ENCODE results near the gene HDAC3.
"Not testable (repeated sequence)": the region's sequence is repeated elsewhere in the genome, so short reads cannot be mapped to it uniquely, and the experiment has no call there.

HDAC3 gene

DNA sequence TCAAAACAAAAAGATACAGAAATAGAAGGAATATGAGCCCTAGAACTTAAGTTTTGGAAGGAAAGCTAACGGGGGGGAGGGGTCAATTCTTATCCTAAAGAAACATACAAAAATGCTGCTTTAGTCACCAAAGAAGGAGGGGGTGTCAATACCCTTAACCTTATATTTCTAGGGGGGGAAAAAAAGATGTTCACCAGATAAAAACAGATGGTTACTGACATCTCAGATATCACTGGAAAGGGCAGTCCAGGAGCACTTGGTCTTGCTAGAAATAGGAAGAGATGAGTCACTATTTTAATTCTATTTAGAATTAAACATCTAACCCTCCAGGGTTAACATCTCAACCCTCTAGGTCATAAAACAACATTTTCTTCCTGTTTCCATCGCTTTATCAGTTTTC, 19.5 kb downstream of the HDAC3 start:
- no peaks in the 10 kb centered on the region for H3K27me3 ChIP-seq (ENCODE audit: control insufficient read depth in 1 of 2, insufficient read depth in 2 of 2, low read length in 2 of 2)
- peak overlapping the region in 1 of 2 donors; percentile 14 for H3K9ac ChIP-seq (ENCODE audit: low read length in 2 of 2)
- H3K4me1 ChIP-seq (ENCODE audit: control insufficient read depth, insufficient read depth, low read length), result peaks cover 11% of the 10 kb centered on the region
- peak overlapping the region; percentile 33 for H3K27ac ChIP-seq (ENCODE audit: low read length)
- peak overlapping the region in 1 of 2 donors; percentile 77 for H3K4me3 ChIP-seq (ENCODE audit: low read length in 2 of 2)
- peaks cover 10 to 14% of the 10 kb centered on the region in 2 donors for H3K36me3 ChIP-seq (ENCODE audit: control insufficient read depth in 2 of 2, insufficient read depth in 2 of 2, low read length in 2 of 2)
- no peaks in the 10 kb centered on the region for H3K9me3 ChIP-seq (ENCODE audit: control insufficient read depth in 2 of 2, low read length in 2 of 2)

- no peaks in the 10 kb centered on the region for H3K27me3 ChIP-seq (ENCODE audit: control insufficient read depth in 1 of 2, insufficient read depth in 2 of 2, low read length in 2 of 2)
- H3K9ac ChIP-seq (ENCODE audit: low read length in 2 of 2), result no peak overlapping the region
- no peak overlapping the region for H3K27ac ChIP-seq (ENCODE audit: low read length)
- H3K9me3 ChIP-seq (ENCODE audit: control insufficient read depth in 2 of 2, low read length in 2 of 2), result no peaks in the 10 kb centered on the region
- H3K36me3 ChIP-seq (ENCODE audit: control insufficient read depth in 2 of 2, insufficient read depth in 2 of 2, low read length in 2 of 2), result peaks cover 1 to 5% of the 10 kb centered on the region in 2 donors
- H3K4me3 ChIP-seq (ENCODE audit: low read length in 2 of 2), result no peak overlapping the region
- H3K4me1 ChIP-seq (ENCODE audit: control insufficient read depth, insufficient read depth, low read length), result peaks cover 11% of the 10 kb centered on the region
Measured at GRCh38 chr5:141615991-141616720, 20.5 kb downstream of the HDAC3 start.

GRCh38 chr5:141613344-141613743, 23.3 kb downstream of the HDAC3 start:
- no peak overlapping the region for H3K9ac ChIP-seq (ENCODE audit: low read length in 2 of 2)
- H3K27me3 ChIP-seq (ENCODE audit: control insufficient read depth in 1 of 2, insufficient read depth in 2 of 2, low read length in 2 of 2), result no peaks in the 10 kb centered on the region
- H3K36me3 ChIP-seq (ENCODE audit: control insufficient read depth in 2 of 2, insufficient read depth in 2 of 2, low read length in 2 of 2), result no peaks in the 10 kb centered on the region
- H3K27ac ChIP-seq (ENCODE audit: low read length), result no peak overlapping the region
- H3K4me1 ChIP-seq (ENCODE audit: control insufficient read depth, insufficient read depth, low read length), result peaks cover 7% of the 10 kb centered on the region
- H3K4me3 ChIP-seq (ENCODE audit: low read length in 2 of 2), result no peak overlapping the region
- no peaks in the 10 kb centered on the region for H3K9me3 ChIP-seq (ENCODE audit: control insufficient read depth in 2 of 2, low read length in 2 of 2)

DNA sequence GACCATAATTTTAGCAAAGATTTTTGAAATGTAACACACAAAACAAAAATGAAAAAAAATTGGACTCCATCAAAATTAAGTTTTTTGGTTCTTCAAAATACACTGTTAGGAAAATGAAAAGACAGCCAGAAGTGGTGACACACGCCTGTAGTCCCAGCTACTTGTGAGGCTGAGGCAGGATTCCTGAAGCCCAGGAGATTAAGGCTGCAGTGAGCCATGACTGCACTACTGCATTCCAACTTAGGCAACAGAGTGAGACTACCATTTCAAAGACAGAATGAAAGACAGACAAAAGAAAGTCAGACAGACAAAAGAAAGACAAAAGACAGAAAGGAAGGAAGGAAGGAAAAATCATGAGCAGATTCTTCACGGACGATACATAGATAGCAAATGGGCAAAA, 25.4 kb downstream of the HDAC3 start:
- no peak overlapping the region for H3K4me3 ChIP-seq (ENCODE audit: low read length in 2 of 2)
- no peaks in the 10 kb centered on the region for H3K4me1 ChIP-seq (ENCODE audit: control insufficient read depth, insufficient read depth, low read length)
- H3K9ac ChIP-seq (ENCODE audit: low read length in 2 of 2), result no peak overlapping the region
- H3K9me3 ChIP-seq (ENCODE audit: control insufficient read depth in 2 of 2, low read length in 2 of 2), result no peaks in the 10 kb centered on the region
- H3K27ac ChIP-seq (ENCODE audit: low read length), result no peak overlapping the region
- no peaks in the 10 kb centered on the region for H3K27me3 ChIP-seq (ENCODE audit: control insufficient read depth in 1 of 2, insufficient read depth in 2 of 2, low read length in 2 of 2)
- no peaks in the 10 kb centered on the region for H3K36me3 ChIP-seq (ENCODE audit: control insufficient read depth in 2 of 2, insufficient read depth in 2 of 2, low read length in 2 of 2)

GRCh38 chr5:141609921-141610320, 26.7 kb downstream of the HDAC3 start:
- H3K36me3 ChIP-seq (ENCODE audit: control insufficient read depth in 2 of 2, insufficient read depth in 2 of 2, low read length in 2 of 2); H3K27me3 ChIP-seq (ENCODE audit: control insufficient read depth in 1 of 2, insufficient read depth in 2 of 2, low read length in 2 of 2); H3K27ac ChIP-seq (ENCODE audit: low read length); H3K9me3 ChIP-seq (ENCODE audit: control insufficient read depth in 2 of 2, low read length in 2 of 2); H3K4me3 ChIP-seq (ENCODE audit: low read length in 2 of 2); H3K9ac ChIP-seq (ENCODE audit: low read length in 2 of 2); H3K4me1 ChIP-seq (ENCODE audit: control insufficient read depth, insufficient read depth, low read length): not testable (repeated sequence)

DNA sequence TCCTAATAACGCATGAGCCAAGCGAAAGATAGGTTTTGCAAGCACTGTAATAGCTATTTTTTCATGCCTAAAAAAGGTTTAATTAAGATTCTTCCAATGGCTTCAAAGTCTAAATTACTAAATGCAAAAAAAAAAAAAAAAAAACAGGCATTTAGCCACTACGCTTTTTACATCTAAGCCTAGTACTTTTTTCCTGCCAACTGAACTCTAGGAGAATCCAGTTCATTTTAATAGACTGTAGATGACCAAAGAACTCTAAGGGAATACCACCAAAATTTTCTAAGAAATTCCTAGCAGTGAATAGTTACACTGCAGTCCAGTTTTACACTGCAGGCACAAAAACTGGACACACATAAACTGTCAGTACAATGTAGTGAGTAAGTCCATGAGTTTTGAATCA, 27.6 kb downstream of the HDAC3 start:
- no peak overlapping the region for H3K27ac ChIP-seq (ENCODE audit: low read length)
- no peak overlapping the region for H3K9ac ChIP-seq (ENCODE audit: low read length in 2 of 2)
- no peaks in the 10 kb centered on the region for H3K9me3 ChIP-seq (ENCODE audit: control insufficient read depth in 2 of 2, low read length in 2 of 2)
- H3K36me3 ChIP-seq (ENCODE audit: control insufficient read depth in 2 of 2, insufficient read depth in 2 of 2, low read length in 2 of 2), result no peaks in the 10 kb centered on the region
- no peak overlapping the region for H3K4me3 ChIP-seq (ENCODE audit: low read length in 2 of 2)
- no peaks in the 10 kb centered on the region for H3K4me1 ChIP-seq (ENCODE audit: control insufficient read depth, insufficient read depth, low read length)
- H3K27me3 ChIP-seq (ENCODE audit: control insufficient read depth in 1 of 2, insufficient read depth in 2 of 2, low read length in 2 of 2), result no peaks in the 10 kb centered on the region

- Histone ChIP-seq H3K27ac (ENCODE audit: low read length) (no peak overlapping the region), H3K9me3 (ENCODE audit: control insufficient read depth in 2 of 2, low read length in 2 of 2) (no peaks in the 10 kb centered on the region), H3K9ac (ENCODE audit: low read length in 2 of 2) (no peak overlapping the region), H3K27me3 (ENCODE audit: control insufficient read depth in 1 of 2, insufficient read depth in 2 of 2, low read length in 2 of 2) (no peaks in the 10 kb centered on the region), H3K4me3 (ENCODE audit: low read length in 2 of 2) (no peak overlapping the region), H3K36me3 (ENCODE audit: control insufficient read depth in 2 of 2, insufficient read depth in 2 of 2, low read length in 2 of 2) (no peaks in the 10 kb centered on the region), H3K4me1 (ENCODE audit: control insufficient read depth, insufficient read depth, low read length) (peaks cover 4% of the 10 kb centered on the region)
Measured at GRCh38 chr5:141608557-141608956, 28.1 kb downstream of the HDAC3 start.

- H3K4me3 ChIP-seq (ENCODE audit: low read length in 2 of 2), result no peak overlapping the region
- no peaks in the 10 kb centered on the region for H3K27me3 ChIP-seq (ENCODE audit: control insufficient read depth in 1 of 2, insufficient read depth in 2 of 2, low read length in 2 of 2)
- H3K36me3 ChIP-seq (ENCODE audit: control insufficient read depth in 2 of 2, insufficient read depth in 2 of 2, low read length in 2 of 2), result no peaks in the 10 kb centered on the region
- no peak overlapping the region for H3K9ac ChIP-seq (ENCODE audit: low read length in 2 of 2)
- H3K9me3 ChIP-seq (ENCODE audit: control insufficient read depth in 2 of 2, low read length in 2 of 2), result no peaks in the 10 kb centered on the region
- H3K27ac ChIP-seq (ENCODE audit: low read length), result no peak overlapping the region
- H3K4me1 ChIP-seq (ENCODE audit: control insufficient read depth, insufficient read depth, low read length), result peaks cover 4% of the 10 kb centered on the region
Measured at GRCh38 chr5:141608046-141608445, 28.6 kb downstream of the HDAC3 start.

DNA sequence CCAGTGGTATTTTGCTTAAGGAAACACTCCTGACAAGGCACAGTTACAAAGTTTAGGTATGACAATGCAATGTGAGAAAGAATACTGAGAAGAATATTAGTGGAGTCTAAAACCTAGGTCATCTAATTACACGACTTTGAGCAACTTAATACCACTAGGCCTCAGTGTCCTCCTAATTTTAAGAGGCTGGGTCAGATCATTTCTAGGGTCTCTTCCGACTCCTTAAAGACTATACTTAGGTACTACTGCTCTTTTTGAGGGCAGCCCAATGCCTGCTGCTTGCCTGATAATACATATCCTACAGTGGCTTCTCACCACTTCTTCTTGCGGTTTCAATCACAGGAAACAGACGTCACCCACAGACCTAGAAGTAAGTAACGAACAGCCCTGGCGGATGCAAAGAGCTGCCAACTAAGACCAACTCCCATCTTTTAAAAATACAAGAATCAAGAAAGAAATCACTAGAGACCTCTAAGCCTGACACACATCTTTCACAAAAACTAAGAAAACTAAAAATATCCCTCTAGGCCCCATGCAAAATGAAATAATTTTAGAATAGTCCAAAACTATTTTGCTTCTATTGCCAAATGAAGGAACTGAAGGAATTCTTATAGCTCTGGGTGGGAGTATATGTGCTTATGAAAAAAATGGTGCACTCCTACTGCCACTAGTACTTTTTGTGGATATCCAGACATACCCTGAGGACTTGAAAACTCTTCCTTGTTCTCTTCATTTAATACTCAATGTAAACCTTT, 30.9 kb downstream of the HDAC3 start:
- H3K4me1 ChIP-seq (ENCODE audit: control insufficient read depth, insufficient read depth, low read length), result peaks cover 4% of the 10 kb centered on the region

DNA sequence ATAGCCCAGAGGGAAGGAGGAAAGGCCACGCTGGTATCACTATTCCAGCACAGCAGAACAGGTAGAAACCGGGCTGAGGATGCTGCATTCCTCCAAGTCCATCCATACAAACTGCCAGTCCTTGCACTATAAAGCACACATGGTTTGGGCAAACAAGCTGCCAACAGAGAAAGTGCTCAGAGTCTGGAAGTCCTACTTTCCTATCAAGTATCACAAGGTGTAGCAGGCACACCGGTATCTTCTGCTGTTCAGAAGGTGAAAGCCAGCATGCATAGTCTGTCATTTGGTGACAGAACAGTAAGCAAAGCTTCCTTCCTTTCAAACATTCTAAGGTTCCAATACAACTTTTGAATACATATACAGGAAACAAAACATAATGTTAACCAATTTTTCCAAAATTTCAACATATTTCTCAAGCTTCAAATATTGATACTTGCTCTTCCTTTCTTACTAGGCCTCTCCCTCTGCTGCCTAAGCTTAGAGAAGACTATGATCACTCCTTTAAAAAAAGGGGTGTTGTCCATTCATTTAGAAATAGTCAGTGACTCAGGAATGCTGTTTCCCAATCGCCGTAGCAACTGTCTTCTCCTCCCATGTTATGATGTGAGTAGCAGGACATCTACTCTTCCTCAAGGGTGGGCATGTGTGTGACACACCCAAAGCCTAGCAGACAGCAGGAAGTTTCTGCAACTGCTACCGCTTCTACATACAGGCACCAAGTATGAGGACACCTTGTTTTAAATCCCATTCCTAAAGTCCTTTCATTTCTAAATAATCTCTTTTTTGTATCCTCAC, 32.5 kb downstream of the HDAC3 start:
- peaks cover 9% of the 10 kb centered on the region for H3K4me1 ChIP-seq (ENCODE audit: control insufficient read depth, insufficient read depth, low read length)

More for the DNA sequence above, 30.9 kb downstream of the HDAC3 start:
- no peaks in the 10 kb centered on the region for H3K27me3 ChIP-seq (ENCODE audit: control insufficient read depth in 1 of 2, insufficient read depth in 2 of 2, low read length in 2 of 2)
- H3K27ac ChIP-seq (ENCODE audit: low read length), result no peak overlapping the region
- H3K9me3 ChIP-seq (ENCODE audit: control insufficient read depth in 2 of 2, low read length in 2 of 2), result no peaks in the 10 kb centered on the region
- no peak overlapping the region for H3K4me3 ChIP-seq (ENCODE audit: low read length in 2 of 2)
- H3K36me3 ChIP-seq (ENCODE audit: control insufficient read depth in 2 of 2, insufficient read depth in 2 of 2, low read length in 2 of 2), result no peaks in the 10 kb centered on the region
- no peak overlapping the region for H3K9ac ChIP-seq (ENCODE audit: low read length in 2 of 2)

More for the DNA sequence above, 32.5 kb downstream of the HDAC3 start:
- H3K27me3 ChIP-seq (ENCODE audit: control insufficient read depth in 1 of 2, insufficient read depth in 2 of 2, low read length in 2 of 2), result no peaks in the 10 kb centered on the region
- H3K27ac ChIP-seq (ENCODE audit: low read length), result no peak overlapping the region
- no peaks in the 10 kb centered on the region for H3K9me3 ChIP-seq (ENCODE audit: control insufficient read depth in 2 of 2, low read length in 2 of 2)
- H3K36me3 ChIP-seq (ENCODE audit: control insufficient read depth in 2 of 2, insufficient read depth in 2 of 2, low read length in 2 of 2), result no peaks in the 10 kb centered on the region
- H3K9ac ChIP-seq (ENCODE audit: low read length in 2 of 2), result peak overlapping the region in 1 of 2 donors; percentile 15
- H3K4me3 ChIP-seq (ENCODE audit: low read length in 2 of 2), result no peak overlapping the region
